A204.1 (cell line): ENCODE measurements around the gene SMARCA4.

Experiments
- FAIRE-seq: peaks from 2 replicates; lab custom pipeline; 2012; peaks lifted over from hg19 to GRCh38; lab: Jason Lieb, UNC

The SMARCA4 gene

DNA sequence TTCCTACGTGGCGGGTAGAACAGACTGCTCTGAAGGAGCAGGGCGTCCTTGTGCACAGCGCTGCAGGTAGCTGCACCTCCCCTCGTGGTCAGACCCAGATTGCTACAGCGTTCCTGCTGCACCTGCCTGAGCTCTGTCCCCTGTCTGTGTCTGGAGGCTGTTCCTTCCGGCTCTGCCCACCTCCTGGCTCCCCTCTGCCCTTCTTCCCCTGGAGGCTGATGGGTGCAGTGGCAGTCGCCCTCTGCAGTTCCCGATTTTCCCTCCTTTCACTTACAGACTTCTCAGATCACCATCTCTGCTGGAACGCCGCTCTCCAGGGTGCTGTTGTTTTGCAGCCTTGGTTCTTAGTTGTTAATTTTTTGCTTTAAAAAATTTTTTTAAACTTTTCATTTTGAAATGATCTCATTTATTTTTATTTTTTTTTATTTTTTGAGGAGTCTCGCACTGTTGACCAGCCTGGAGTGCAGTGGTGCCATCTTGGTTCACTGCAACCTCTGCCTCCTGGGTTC is 53.6 kb downstream of the SMARCA4 start:
- no peak for FAIRE-seq

DNA sequence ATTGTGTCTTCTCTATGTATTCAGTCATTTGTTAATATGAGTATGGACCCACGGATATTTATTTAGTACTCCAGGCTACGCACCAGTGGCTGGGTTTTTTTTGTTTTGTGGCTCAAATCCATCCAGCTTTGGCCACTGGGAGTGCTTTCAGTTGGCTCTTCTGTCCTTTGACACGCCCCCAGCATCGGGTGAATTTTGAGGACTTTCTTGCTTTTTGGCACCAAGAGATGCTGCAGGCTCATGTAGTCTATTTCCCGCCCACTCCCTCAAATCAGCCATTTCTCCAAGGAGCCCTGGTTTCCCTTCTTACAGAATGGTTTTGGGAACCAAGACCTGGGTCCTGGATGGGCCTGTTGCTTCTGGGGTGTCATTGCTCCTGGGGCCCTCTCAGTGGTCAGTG is 55.8 kb downstream of the SMARCA4 start:
- no peak for FAIRE-seq

DNA sequence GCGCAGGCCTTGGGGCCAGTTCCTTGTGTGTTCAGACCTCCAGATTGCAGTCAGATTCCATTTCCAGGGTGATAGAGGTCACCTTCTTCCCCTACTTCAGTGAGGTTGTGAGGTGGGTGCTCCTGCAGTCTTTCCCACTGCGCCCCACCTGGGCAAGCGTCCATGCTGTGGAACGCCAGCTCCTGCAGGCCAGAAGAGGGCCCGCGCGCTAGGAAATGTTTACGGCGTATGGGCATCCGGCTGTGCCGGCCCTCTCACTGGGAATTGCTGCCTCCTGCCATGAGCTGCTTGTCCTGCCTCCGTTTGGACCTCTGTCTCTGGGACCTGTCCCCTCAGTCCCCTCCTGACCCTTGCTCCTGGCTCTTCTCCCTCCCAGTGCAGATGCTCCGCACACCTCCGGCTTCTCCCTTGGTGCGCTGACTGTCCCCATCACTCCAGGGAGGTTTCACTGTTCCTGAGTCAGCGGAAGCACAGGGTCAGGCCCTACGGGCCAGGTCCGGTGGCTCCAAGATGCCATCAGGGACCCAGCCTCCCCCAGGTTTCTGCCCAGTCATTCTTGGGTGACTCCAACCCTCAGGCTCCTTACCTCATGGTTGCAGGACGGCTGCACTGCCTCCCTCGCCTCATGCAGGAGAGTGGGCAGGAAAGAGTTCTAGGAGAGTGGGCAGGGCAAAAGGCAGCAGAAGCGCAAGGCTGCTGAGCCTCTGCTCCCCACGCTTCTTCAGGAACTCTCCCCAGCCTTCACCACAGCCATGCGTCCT is 56.6 kb downstream of the SMARCA4 start:
- no peak for FAIRE-seq

DNA sequence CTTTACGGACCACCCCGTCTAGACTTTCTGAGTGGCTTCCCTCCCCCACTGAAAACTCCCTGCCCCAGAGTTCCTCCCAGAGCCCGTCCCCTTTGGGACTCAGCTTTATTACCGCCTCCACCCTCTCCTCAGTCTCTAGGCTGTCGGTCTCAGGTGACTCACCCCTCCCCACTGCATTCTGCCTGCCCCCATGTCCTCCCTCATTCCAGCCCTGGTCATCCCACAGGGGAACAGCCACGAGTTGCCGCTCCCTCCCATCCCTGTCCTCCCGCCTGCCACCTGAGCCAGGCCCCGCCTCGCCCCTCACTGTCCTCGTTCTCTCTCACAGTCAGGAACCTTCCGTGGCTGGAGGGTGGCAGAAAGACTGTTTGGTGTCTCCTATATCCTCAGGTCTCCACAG is 57.3 kb downstream of the SMARCA4 start:
- no peak for FAIRE-seq

DNA sequence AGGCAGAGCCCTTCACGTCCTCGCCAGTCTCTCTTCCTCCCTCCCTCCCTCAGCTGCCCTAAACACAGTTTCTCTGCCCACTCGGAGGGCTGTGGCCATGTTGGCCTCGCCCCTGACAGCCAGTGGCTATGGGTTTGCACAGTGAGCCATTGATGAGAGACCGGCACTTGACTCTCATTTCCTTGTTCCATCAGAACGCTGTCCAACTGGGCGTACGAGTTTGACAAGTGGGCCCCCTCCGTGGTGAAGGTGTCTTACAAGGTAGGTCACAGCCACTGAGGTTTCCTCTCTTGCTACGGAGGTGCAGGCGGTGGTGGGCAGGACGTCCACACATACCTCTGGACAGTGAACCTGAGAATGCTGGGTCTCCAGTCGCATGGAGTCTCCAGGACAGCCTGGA is 57.9 kb downstream of the SMARCA4 start:
- FAIRE-seq = no peak

DNA sequence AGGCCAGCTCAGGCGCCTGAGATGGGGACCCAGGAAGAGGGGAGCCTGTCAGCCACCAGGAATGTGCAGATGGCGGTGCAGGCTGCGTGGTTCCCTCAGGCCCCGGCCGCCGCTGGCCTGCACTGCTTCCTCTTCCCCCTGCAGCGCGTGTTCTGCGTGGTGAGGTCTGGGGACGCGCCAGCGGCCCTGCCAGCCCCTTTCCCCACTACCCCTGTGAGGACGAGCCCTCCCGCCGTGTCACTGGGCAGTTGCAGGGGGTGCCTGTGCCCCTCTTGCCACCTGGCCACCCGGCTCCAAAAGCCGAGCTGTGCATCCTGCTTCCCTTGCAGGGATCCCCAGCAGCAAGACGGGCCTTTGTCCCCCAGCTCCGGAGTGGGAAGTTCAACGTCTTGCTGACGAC is 58.4 kb downstream of the SMARCA4 start:
- FAIRE-seq = no peak

DNA sequence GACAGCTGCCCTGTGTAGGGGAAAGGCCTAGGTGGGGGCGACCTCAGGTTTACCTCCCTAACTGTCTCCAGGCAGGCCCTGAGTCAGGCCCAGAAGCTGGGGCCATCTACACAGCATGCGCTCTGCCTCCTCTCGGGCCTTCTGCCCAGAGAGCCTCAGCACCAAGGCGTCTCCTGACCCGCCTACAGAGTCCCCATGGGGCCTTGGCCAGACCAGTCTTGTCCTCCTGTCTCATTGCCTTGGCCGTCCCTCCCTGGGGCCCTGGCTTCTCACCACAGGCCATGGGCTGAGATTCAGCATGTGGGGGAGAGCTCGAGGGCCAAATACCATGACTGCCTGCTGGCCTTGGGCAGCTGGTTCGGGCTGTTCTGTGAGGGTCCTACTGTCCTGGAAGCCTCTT is 59.0 kb downstream of the SMARCA4 start:
- FAIRE-seq = no peak

DNA sequence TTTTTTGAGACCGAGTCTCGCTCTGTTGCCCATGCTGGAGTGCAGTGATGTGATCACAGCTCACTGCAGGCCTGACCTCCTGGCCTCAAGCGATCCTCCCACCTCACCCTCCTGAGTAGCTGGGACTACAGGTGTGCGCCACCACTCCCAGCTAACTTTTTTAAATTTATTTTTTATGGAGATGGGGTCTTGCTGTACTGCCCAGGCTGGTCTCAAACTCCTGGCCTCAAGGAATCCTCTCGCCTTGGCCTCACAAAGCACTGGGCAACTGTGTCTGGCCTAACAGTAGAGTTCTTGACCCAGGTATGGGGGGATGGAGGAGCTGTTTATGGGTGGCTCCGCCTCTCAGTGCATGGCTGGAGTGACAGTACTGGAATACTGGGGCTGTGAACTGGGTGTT is 59.6 kb downstream of the SMARCA4 start:
- no peak for FAIRE-seq

DNA sequence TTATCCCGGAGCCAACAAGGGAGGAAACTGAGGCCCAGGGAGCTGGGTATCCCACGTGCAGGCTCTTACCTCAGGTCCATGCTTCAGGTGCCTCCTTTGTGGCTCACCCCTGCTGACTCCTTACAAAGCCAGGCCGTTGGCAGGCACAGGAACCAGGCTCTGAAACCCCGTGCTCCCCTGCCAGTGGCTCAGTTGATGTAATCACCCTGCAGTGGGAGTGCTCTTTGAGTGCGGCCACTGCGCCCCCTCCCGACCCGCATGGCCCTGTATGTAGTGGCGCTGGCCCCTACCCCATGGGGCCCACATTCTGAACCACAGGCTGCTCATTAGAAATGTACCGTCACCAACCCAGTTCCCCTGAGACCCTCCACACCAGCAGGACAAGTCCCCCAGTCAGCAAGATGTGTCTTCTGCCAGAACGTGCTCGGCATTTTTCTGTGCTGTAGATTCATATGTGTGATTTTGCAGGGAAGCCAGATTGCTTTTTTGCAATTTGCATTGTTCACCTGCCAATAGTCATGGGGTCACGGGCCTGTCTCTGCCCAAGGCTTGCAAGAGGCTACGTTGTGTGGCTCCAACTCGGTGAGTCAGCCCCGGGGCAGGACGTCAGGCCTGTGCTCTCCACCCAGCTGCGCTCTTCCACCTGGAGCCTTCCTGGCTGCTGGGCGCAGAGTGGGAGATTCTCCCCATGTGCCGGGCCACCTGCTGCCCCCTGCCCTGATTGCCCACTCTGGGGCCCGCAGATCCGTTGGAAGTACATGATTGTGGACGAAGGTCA is 60.3 kb downstream of the SMARCA4 start:
- no peak for FAIRE-seq

DNA sequence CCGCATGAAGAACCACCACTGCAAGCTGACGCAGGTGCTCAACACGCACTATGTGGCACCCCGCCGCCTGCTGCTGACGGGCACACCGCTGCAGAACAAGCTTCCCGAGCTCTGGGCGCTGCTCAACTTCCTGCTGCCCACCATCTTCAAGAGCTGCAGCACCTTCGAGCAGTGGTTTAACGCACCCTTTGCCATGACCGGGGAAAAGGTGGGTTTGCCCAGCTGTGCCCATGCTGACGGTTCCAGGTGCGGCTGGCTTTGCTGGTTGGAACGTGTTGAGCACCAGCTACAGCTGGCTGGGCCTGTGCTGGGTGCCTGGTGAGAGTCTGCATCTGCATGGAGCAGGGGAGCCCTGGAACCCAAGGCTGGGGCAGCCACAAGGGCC is 60.9 kb downstream of the SMARCA4 start:
- FAIRE-seq = no peak

DNA sequence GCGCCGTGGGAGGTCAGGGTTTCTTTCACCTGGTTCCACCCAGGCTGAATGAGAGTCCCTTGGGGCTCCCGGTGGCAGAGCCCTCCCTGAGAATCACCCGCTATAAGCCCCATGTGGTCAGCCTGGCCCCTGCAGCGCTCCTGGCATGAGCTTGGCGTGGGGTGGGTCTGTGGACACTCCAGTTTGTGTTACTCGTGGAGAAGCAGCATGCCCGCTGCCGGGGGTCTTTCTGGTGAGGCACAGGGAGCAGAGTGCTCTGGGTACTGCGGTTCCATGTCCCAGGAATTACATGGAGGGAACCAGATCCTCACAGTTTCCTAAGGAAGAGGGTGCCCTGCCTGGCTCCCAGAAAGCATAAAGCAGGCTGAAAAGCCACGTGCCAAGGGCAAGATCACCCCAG is 62.2 kb downstream of the SMARCA4 start:
- FAIRE-seq = no peak

DNA sequence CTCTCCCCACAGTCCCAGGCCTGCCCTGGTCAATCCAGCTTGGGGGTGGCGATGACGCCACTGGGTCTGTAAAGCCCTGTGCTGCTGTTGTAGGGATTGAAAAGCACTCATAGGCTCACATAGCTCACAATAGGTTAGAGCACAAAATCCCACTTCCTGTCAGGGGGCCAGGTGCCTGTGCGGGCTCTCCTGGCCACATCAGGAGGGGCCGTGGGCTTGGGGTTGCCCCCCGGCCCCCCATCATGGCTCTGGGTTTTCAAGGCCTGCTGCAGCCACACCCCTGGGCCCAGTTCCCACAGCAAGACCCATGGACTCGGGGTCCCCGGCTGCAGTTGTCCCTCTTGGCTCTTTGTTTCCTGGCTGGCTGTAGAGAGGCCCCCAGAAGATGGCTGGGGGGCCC is 62.9 kb downstream of the SMARCA4 start:
- FAIRE-seq = no peak

DNA sequence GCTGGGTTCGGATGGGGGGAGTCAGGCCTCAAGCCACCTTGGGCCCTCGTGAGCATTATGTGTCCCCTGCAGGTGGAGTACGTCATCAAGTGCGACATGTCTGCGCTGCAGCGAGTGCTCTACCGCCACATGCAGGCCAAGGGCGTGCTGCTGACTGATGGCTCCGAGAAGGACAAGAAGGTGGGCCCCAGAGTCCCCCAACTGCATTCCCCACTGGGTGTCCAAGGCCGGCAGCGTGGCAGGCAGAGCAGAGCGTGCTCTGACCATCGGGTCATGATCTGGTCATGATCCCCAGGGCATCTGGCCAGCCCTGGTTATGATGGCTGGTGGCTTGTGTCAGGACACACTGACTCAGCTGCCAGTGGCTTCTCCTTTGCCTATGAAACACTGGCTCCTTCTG is 63.4 kb downstream of the SMARCA4 start:
- FAIRE-seq = no peak

DNA sequence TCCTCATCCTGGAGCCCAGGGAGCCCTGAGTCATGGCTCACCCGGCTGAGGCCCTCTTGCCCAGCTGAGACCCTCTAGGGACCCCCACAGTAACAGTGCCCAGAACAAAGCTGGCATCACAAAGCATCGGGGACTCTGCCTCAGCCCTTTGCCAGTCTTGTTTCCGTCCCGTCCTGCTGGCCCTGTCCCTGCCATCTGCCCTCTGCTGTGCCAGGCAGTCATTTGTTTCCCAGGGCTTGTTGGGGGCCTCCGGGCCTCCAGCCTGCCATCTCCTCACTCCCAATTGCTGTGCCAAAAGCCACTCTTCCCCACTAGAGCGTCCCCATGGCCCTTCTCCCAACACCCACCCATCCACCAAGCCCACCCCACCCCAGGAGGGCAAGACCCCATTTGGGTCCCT is 64.2 kb downstream of the SMARCA4 start:
- no peak for FAIRE-seq

DNA sequence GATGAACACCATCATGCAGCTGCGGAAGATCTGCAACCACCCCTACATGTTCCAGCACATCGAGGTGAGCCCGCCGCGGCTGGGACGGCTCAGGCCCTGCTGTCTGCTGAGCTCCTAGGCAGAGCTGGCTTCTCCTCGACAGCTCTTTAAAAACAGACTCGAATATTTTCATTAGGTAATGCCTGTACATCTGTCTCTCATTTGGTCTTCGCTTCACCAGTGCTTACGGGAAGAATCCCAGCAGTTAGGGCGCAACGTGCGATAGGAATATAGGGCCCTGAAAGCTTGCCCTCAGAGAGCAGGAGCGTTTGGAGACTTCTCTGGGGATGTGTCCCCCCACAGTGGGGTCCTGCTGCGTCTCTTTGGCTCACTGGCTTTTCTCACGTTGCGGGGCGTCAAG is 64.6 kb downstream of the SMARCA4 start:
- FAIRE-seq = no peak

DNA sequence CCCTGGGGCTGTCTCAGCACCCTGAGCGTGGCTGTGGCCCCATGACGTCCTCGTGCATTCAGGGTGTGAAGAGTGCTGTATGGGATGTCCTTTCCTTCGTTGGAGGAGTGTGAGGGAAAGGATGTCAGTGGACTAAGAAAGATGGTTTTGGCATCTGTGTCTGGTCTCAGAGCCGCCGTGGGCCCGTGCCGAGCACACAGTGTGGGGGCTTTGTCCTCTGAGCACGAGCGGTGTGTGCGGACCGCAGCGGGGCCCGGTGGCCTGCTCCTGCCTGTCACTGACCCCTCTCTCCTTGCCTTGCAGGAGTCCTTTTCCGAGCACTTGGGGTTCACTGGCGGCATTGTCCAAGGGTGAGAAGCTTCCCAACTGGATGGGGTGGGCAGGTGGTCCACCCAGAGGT is 65.2 kb downstream of the SMARCA4 start:
- FAIRE-seq = no peak

DNA sequence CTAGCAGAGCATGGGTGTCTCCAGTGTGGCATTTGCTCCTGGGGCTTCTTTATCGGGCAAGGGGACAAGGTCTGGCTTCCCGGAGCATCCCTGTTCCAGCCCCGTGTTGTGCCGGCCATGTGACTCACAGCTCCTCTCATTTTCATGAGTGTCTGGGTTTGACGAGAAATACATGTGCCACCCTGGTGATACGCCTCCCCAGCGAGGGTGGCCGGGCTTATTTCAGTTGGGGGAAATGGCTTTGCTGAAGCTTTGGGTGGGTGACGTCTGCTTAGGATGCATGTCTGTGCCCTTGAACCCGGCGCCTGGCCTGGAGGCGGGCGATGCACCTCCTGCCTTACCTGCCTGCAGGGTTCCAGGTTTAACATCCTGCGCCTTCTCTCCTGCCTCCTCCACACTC is 66.6 kb downstream of the SMARCA4 start:
- no peak for FAIRE-seq

DNA sequence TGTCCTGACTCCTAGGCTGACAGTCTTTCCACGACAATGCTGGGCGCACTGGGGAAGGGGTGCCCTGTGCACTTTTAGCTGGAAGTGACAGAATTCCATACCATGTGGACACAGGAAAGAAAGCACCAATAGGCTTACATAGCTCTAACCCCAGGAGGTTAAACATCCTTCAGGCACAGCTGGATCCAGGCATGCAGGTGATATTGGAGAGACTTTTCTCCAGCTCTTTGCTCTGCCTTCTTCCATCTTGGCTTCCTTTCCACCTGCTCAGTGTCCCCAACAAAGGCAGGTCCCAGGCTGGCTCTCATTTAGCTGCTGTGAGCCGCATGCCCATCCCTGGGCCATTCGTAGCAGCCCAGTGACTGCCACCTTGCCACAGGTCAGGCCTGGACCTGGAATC is 67.3 kb downstream of the SMARCA4 start:
- no peak for FAIRE-seq

DNA sequence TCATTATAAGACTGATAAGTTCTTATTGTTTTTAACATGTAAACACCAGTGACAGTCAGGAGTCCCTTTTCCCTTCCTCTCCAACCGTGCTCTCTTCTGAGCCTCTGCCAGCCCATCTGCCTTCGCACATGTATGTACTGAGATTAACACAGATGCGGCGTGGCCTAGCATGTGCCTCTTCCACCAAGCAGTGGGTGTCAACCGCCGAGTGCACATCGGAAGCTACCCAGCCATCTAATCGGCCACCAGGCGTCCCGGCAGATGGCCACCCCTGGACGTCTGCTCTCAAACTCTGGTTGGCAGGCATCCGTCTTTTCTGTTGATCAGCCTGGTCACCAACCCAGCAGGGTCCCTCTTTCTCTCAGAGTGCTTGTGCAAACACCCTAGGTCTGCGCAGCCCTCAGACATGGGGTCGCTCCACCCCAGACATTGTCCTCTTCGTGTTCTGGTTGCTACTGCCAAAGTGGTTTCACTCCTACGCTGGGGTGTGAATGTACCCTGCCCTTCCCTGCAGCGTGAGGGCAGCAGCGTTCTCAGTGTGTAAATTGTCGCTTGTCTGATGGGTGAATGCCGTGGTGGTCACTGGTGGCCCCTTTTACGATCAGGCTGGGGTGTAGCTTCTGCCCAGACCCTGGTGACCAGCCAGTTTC is 70.7 kb downstream of the SMARCA4 start:
- no peak for FAIRE-seq

DNA sequence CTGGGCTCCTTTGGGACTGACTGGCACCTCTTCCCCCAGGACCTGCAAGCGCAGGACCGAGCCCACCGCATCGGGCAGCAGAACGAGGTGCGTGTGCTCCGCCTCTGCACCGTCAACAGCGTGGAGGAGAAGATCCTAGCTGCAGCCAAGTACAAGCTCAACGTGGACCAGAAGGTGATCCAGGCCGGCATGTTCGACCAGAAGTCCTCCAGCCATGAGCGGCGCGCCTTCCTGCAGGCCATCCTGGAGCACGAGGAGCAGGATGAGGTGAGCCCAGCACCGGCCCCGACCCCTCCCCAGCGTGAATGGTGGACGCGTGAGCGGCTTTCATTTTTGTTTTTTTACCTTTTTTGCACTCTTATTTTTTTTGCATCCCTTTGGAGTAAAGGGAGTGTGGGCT is 72.4 kb downstream of the SMARCA4 start:
- no peak for FAIRE-seq

DNA sequence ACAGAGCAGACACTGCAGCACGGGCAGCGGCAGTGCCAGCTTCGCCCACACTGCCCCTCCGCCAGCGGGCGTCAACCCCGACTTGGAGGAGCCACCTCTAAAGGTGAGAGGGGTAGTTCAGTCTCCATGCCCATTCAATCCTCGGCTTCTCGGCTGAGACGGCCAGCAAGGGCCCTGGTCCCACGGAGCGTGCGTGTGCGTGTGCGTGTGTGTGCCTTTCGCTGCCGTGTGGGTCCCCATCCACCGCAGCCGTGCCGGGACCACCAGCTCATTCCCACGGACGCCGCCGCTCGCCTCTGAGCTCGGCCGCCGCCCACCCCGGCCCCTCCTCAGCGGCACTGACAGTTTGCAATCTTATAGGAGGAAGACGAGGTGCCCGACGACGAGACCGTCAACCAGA is 72.9 kb downstream of the SMARCA4 start:
- FAIRE-seq = no peak

DNA sequence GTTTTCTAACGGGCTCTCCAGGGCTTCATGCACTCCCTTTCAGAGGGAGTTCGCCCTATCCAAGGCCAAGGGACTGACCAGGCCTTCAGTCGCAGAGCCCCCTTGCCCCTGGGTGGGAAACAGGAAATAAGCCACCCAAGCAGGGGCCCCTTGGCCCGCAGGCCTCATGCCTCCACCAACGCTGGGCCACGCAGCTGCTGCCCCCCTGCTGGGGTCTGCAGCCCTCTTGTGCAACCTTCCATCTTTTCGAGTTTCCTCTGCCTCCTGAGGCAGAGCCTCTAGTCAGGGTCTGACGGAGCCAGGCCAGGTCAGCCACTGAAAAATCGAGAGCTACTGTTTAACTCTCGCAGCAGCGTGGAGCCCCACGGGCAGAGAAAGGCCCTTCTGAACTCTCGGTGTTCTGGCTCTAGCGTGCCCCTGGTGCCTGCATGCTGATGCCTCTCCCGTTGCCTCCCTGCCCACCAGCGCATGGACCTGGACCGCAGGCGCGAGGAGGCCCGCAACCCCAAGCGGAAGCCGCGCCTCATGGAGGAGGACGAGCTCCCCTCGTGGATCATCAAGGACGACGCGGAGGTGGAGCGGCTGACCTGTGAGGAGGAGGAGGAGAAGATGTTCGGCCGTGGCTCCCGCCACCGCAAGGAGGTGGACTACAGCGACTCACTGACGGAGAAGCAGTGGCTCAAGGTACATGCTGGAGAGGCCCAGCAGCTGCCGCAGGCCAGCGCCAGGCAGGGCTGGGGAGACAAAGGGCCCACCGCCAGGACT is 73.8 kb downstream of the SMARCA4 start:
- no peak for FAIRE-seq
